Stromal cell of bone marrow (primary cell): ENCODE data around the gene COL19A1.
A peak's percentile ranks its signal among the peaks of the same experiment; 100 is the strongest.
"Not testable (repeated sequence)": the region's sequence is repeated elsewhere in the genome, so short reads cannot be mapped to it uniquely, and the experiment has no call there.

Experiments
- DNase-seq: peaks from one replicate; pipeline ENCODE4 v3.0.0-alpha.2; 2012; ENCODE audit warnings: low read depth

COL19A1 gene

GRCh38 chr6:69900869-69901268, 34.5 kb downstream of the COL19A1 start:
- no peak for DNase-seq

- no peak for DNase-seq
These were observed 35.0 kb downstream of the COL19A1 start for GRCh38 chr6:69901361-69901760.

GRCh38 chr6:69907981-69908498, 41.7 kb downstream of the COL19A1 start:
- DNase-seq, result peak; percentile 47

- no peak for DNase-seq
These were observed 47.0 kb downstream of the COL19A1 start for GRCh38 chr6:69913361-69913760.

GRCh38 chr6:69914015-69914485, 47.7 kb downstream of the COL19A1 start:
- no peak for DNase-seq

- no peak for DNase-seq
These were observed 49.0 kb downstream of the COL19A1 start for GRCh38 chr6:69915346-69915745.

GRCh38 chr6:69917834-69918233, 51.5 kb downstream of the COL19A1 start:
- peak; percentile 65 for DNase-seq

GRCh38 chr6:69918813-69919475, 52.6 kb downstream of the COL19A1 start:
- no peak for DNase-seq

GRCh38 chr6:69921066-69921465, 54.7 kb downstream of the COL19A1 start:
- not testable (repeated sequence) for DNase-seq

GRCh38 chr6:69921611-69922010, 55.3 kb downstream of the COL19A1 start:
- DNase-seq, result not testable (repeated sequence)

GRCh38 chr6:69926745-69927144, 60.4 kb downstream of the COL19A1 start:
- no peak for DNase-seq

- DNase-seq, result peak; percentile 25
These were observed 66.9 kb downstream of the COL19A1 start for GRCh38 chr6:69933239-69933638.

- DNase-seq, result no peak
These were observed 68.7 kb downstream of the COL19A1 start for GRCh38 chr6:69935079-69935478.

- DNase-seq, result peak; percentile 21
These were observed 70.5 kb downstream of the COL19A1 start for GRCh38 chr6:69936674-69937363.

- DNase-seq, result no peak
These were observed 71.2 kb downstream of the COL19A1 start for GRCh38 chr6:69937402-69938136.

GRCh38 chr6:69942485-69942884, 76.1 kb downstream of the COL19A1 start:
- DNase-seq, result no peak

GRCh38 chr6:69945192-69945591, 78.8 kb downstream of the COL19A1 start:
- DNase-seq, result no peak

GRCh38 chr6:69948479-69949114, 82.2 kb downstream of the COL19A1 start:
- no peak for DNase-seq

- no peak for DNase-seq
These were observed 87.1 kb downstream of the COL19A1 start for GRCh38 chr6:69953491-69953890.

GRCh38 chr6:69954733-69955132, 88.4 kb downstream of the COL19A1 start:
- DNase-seq, result no peak

GRCh38 chr6:69957985-69958559, 91.7 kb downstream of the COL19A1 start:
- no peak for DNase-seq

GRCh38 chr6:69958978-69959377, 92.6 kb downstream of the COL19A1 start:
- DNase-seq, result no peak
